CD4-positive, alpha-beta memory T cell (primary cell): Measurements from ENCODE around the gene RPAP3. TPM values are rescaled to one million over a fixed set of nuclear protein-coding genes. Genes with fewer than 3 reads are reported as not detected.
A peak's percentile ranks its signal among the peaks of the same experiment; 100 is the strongest.

ENCODE experiments used
- CTCF ChIA-PET: fragments of 350-600 bp; sonication (Branson Sonifier 250); formaldehyde crosslinking; loops from one replicate; lab custom pipeline; 2021; ENCODE audit warnings: inconsistent platforms; ENCODE audit not compliant: partially characterized antibody; lab: Charles Lee
- POLR2A ChIA-PET: fragments of 350-600 bp; sonication (Branson Sonifier 250); formaldehyde crosslinking; loops from one replicate; lab custom pipeline; 2021; ENCODE audit not compliant: partially characterized antibody; lab: Charles Lee
- DNase-seq, 5 donors: peaks; one replicate each; pipeline versions ENCODE4 v3.0.0 to v3.0.0-alpha.2; 2020 to 2022; ENCODE audit warnings: mixed read lengths in 1 of 5
- H3K27ac ChIP-seq: one replicate; pipeline ENCODE4 v1.7.0; 2013; ENCODE audit warnings: low read depth, low read length
- H3K27me3 ChIP-seq: 2 replicates; pipeline ENCODE4 v1.7.0; 2013; ENCODE audit warnings: mild to moderate bottlenecking, low read length, moderate library complexity; ENCODE audit not compliant: insufficient read depth
- H3K36me3 ChIP-seq: 2 replicates; pipeline ENCODE4 v1.7.0; 2013; ENCODE audit warnings: mild to moderate bottlenecking, low read length, moderate library complexity; ENCODE audit not compliant: insufficient read depth
- H3K4me1 ChIP-seq: 2 replicates; pipeline ENCODE4 v1.7.0; 2013; ENCODE audit warnings: mild to moderate bottlenecking, low read length, moderate library complexity; ENCODE audit not compliant: insufficient read depth
- H3K4me3 ChIP-seq, 2 donors: one replicate each; pipeline ENCODE4 v1.7.0; 2013; ENCODE audit warnings: low read length in 2 of 2, mild to moderate bottlenecking in 1 of 2
- H3K9me3 ChIP-seq, 2 donors: one replicate each; pipeline ENCODE4 v1.7.0; 2013; ENCODE audit warnings: low read length in 2 of 2, control low read depth in 1 of 2; ENCODE audit not compliant: control insufficient read depth in 1 of 2
- H3K27ac Mint-ChIP-seq, 7 donors: one replicate each; pipeline ENCODE4 v1.8.0; 2020 to 2021; ENCODE audit warnings: mixed read lengths in 7 of 7, mild to moderate bottlenecking in 6 of 7, inconsistent platforms in 3 of 7, moderate library complexity in 3 of 7
- H3K27me3 Mint-ChIP-seq, 2 donors: one replicate each; pipeline ENCODE4 v1.8.0; 2020 to 2021; ENCODE audit warnings: mixed read lengths in 2 of 2
- H3K36me3 Mint-ChIP-seq, 2 donors: one replicate each; pipeline ENCODE4 v1.8.0; 2020 to 2021; ENCODE audit warnings: mixed read lengths in 2 of 2, inconsistent platforms in 1 of 2, mild to moderate bottlenecking in 1 of 2
- H3K4me1 Mint-ChIP-seq, 4 donors: one replicate each; pipeline ENCODE4 v1.8.0; 2020 to 2021; ENCODE audit warnings: mixed read lengths in 4 of 4, mild to moderate bottlenecking in 1 of 4
- H3K4me3 Mint-ChIP-seq, 8 donors: one replicate each; pipeline ENCODE4 v1.8.0; 2020 to 2021; ENCODE audit warnings: mixed read lengths in 8 of 8, mild to moderate bottlenecking in 7 of 8, moderate library complexity in 6 of 8, inconsistent platforms in 3 of 8
- H3K9me3 Mint-ChIP-seq, 8 donors: one replicate each; pipeline ENCODE4 v1.8.0; 2020 to 2021; ENCODE audit warnings: mixed read lengths in 8 of 8, mild to moderate bottlenecking in 5 of 8, inconsistent platforms in 3 of 8, moderate library complexity in 1 of 8
- intact Hi-C: fragments of 100-400 bp; cut with micrococcal nuclease; formaldehyde crosslinking; loops from one replicate; pipeline ENCODE4 v1.15.1; 2023
- polyA plus RNA-seq, 2 donors: library from polyadenylated mRNA; unstranded; fragments of 300-500 nt; fragmentation: Illumina TruSeq; gene quantifications; one replicate each; pipeline ENCODE4 v1.2.3, GENCODE V29; 2021
- total RNA-seq, 2 experiments: library from RNA; stranded (reverse); gene quantifications; one replicate each; pipeline ENCODE4 v1.2.3, GENCODE V29; 2021

Gene RPAP3
- total and polyA plus RNA-seq, 4 experiments from 2014 or later = 32.1 to 41.8 (median 37.1) TPM

DNA sequence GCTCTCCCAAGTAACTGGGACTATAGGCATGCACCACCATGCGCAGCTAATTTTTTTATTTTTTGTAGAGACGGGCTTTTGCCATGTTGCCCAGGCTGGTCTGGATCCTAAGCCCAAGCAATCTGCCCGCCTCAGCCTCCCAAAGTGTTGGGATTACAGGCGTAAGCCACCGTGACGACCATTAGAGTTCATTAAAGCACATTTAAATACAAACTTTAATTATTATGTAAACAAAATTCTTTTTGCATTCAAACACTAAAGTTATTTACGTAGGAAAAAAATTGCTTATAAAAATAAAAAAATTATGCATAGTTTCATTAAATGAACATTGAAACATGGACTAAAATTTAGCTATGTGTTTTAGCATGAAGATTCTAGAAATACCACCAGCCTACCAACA lies 7.2 kb downstream of the RPAP3 start:
- H3K4me3 Mint-ChIP-seq = no peak overlapping the region
- ChIA-PET POLR2A (no interaction called here), CTCF (interaction anchor here (0.6 kb wide), 1 partner anchor 66 kb away, joined by 4 read pairs; no protein-coding TSS in a partner anchor)
- Histone ChIP-seq H3K4me1 (peaks cover 8% of the 10 kb centered on the region), H3K27ac (no peak overlapping the region), H3K4me3 (no peak overlapping the region), H3K27me3 (no peaks in the 10 kb centered on the region), H3K36me3 (peaks cover 16% of the 10 kb centered on the region), H3K9me3 (no peaks in the 10 kb centered on the region)
- H3K36me3 Mint-ChIP-seq = peaks cover 52 to 55% of the 10 kb centered on the region in 2 donors
- no peaks in the 10 kb centered on the region for H3K9me3 Mint-ChIP-seq
- H3K27me3 Mint-ChIP-seq = no peaks in the 10 kb centered on the region
- intact Hi-C loops = no loop called here
- H3K4me1 Mint-ChIP-seq = peaks cover 5 to 27% (median 16%) of the 10 kb centered on the region in 4 donors
- DNase-seq = no peak
- no peak overlapping the region for H3K27ac Mint-ChIP-seq

DNA sequence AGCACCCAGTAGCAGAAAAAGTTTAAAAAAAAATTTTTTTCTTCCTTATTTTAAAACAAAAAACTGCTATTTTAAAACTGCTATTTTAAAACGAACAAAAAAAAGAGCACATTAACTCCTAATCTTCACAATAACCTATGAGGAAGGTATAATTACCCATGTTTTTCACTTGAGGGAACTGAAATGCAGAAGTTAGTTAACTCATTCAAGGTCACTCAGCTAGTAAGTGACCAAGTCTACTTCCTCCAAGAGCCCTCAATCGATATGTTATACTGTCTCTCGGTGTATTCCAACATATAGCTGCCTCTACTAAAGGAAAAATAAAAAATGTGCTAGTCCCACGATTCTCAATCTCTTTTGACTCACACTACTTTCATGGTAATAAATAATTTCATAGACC lies 7.8 kb downstream of the RPAP3 start:
- Mint-ChIP-seq H3K4me1 (peaks cover 0 to 25% (median 12%) of the 10 kb centered on the region in 4 donors), H3K4me3 (no peak overlapping the region), H3K36me3 (peaks cover 57 to 60% of the 10 kb centered on the region in 2 donors), H3K27ac (no peak overlapping the region), H3K27me3 (no peaks in the 10 kb centered on the region), H3K9me3 (no peaks in the 10 kb centered on the region)
- Histone ChIP-seq H3K36me3 (peaks cover 20% of the 10 kb centered on the region), H3K4me1 (peaks cover 2% of the 10 kb centered on the region), H3K4me3 (no peak overlapping the region), H3K27me3 (no peaks in the 10 kb centered on the region), H3K9me3 (no peaks in the 10 kb centered on the region), H3K27ac (no peak overlapping the region)
- POLR2A ChIA-PET = no interaction called here
- no peak for DNase-seq
- CTCF ChIA-PET = no interaction called here
- intact Hi-C loops = no loop called here

DNA sequence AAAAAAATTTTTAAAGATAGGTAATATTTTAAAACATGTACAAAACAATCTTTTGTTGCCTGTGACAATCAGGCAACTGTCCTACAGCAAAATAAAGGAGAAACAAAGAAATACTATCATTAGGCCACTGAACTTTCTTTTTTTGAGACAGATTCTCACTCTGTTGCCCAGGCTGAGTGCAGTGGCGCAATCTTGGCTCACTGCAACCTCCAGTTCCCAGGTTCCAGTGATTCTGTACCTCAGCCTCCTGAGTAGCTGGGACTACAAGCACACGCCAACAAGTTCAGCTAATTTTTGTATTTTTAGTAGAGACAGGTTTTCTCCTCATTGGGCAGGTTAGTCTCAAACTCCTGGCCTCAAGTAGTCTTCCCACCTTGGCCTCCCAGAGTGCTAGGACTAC lies 16.6 kb downstream of the RPAP3 start:
- peak overlapping the region in 1 of 7 donors; percentile 36 for H3K27ac Mint-ChIP-seq
- Histone ChIP-seq H3K4me1 (no peaks in the 10 kb centered on the region), H3K27me3 (no peaks in the 10 kb centered on the region), H3K27ac (no peak overlapping the region), H3K9me3 (no peaks in the 10 kb centered on the region), H3K4me3 (no peak overlapping the region), H3K36me3 (peaks cover 13% of the 10 kb centered on the region)
- CTCF ChIA-PET = no interaction called here
- intact Hi-C loops = no loop called here
- no peaks in the 10 kb centered on the region for H3K27me3 Mint-ChIP-seq
- peaks cover 42 to 43% of the 10 kb centered on the region in 2 donors for H3K36me3 Mint-ChIP-seq
- H3K4me3 Mint-ChIP-seq = no peak overlapping the region
- no peaks in the 10 kb centered on the region for H3K9me3 Mint-ChIP-seq
- POLR2A ChIA-PET = no interaction called here
- DNase-seq = no peak
- H3K4me1 Mint-ChIP-seq = peaks cover 0 to 9% (median 5%) of the 10 kb centered on the region in 4 donors

DNA sequence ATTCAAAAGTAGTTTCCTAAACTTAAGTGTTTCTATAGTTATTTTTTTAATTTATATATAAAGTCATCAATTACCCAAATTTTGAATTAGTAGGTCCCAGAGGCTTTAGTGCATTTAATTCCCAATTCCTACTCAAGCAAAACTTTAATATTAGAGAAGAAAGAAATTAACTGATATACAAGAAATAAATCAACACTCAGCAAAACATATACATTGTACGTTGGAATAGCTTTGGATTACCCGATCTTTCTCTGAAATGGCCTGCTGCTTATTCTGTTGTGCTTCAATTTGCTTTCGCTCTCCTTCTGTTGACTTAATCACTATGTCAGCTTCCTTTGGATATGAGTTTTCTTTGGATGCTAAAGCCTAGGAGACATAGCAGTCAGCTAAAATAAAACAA lies 18.2 kb downstream of the RPAP3 start:
- peaks cover 9% of the 10 kb centered on the region for H3K36me3 ChIP-seq
- ChIA-PET POLR2A (interaction anchor here (1.4 kb wide), 1 partner anchor 655 kb away, joined by 4 read pairs; no protein-coding TSS in a partner anchor), CTCF (interaction anchor here (0.9 to 1.5 kb wide), 3 partner anchors 35 to 656 kb away, joined by 3 to 7 read pairs (median 5); no protein-coding TSS in a partner anchor)
- no peaks in the 10 kb centered on the region for H3K27me3 Mint-ChIP-seq
- H3K9me3 Mint-ChIP-seq = no peaks in the 10 kb centered on the region
- peaks cover 37 to 39% of the 10 kb centered on the region in 2 donors for H3K36me3 Mint-ChIP-seq
- no peaks in the 10 kb centered on the region for H3K4me1 ChIP-seq
- H3K9me3 ChIP-seq = no peaks in the 10 kb centered on the region
- H3K27me3 ChIP-seq = no peaks in the 10 kb centered on the region
- H3K27ac Mint-ChIP-seq = peak overlapping the region in 1 of 7 donors; percentile 62
- no peak overlapping the region for H3K27ac ChIP-seq
- no peak overlapping the region for H3K4me3 Mint-ChIP-seq
- no peak overlapping the region for H3K4me3 ChIP-seq
- DNase-seq = no peak
- intact Hi-C loops = no loop called here
- peaks cover 0 to 9% (median 3%) of the 10 kb centered on the region in 4 donors for H3K4me1 Mint-ChIP-seq

DNA sequence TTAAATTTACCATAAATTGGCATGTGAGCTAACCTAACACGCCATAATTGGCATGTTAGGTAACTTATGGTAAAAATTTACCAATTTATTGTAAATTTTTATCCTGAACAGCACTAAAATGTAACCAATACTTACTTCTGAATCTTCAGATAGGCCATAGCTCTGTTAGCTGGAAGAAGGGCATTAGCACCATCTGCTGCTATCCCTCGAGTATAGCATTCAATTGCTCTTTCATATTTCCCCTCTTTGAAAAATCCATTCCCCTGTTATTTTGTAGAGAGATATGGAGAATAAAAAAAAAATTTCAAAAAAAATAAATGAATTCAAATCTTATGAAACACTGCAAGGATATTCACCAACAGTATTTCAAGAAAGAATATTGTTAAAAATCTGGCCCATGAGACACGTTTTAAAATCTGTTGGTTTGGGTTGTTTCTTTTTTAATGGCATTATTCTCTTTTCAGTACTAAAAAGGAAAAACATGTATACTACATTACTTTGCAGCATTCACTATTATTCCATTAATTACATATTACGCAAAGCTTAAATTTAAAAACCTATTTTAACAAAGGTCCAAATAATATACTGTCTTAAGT lies 19.1 kb downstream of the RPAP3 start:
- no peak overlapping the region for H3K4me3 Mint-ChIP-seq
- H3K9me3 Mint-ChIP-seq = no peaks in the 10 kb centered on the region
- peaks cover 0 to 8% (median 3%) of the 10 kb centered on the region in 4 donors for H3K4me1 Mint-ChIP-seq
- intact Hi-C loops = loop anchor here (1.0 kb wide), 2 partner anchors 35 to 654 kb away; no protein-coding TSS in a partner anchor
- Histone ChIP-seq H3K4me1 (no peaks in the 10 kb centered on the region), H3K27me3 (no peaks in the 10 kb centered on the region), H3K9me3 (no peaks in the 10 kb centered on the region), H3K36me3 (peaks cover 12% of the 10 kb centered on the region), H3K4me3 (no peak overlapping the region), H3K27ac (no peak overlapping the region)
- DNase-seq = peak in 3 of 5 donors; percentile 22 to 36 (median 27)
- ChIA-PET CTCF (interaction anchor here (0.7 to 1.5 kb wide), 4 partner anchors 34 to 663 kb away, joined by 3 to 7 read pairs (median 4); no protein-coding TSS in a partner anchor), POLR2A (interaction anchor here (1.4 kb wide), 1 partner anchor 654 kb away, joined by 4 read pairs; no protein-coding TSS in a partner anchor)
- no peak overlapping the region for H3K27ac Mint-ChIP-seq
- H3K36me3 Mint-ChIP-seq = peaks cover 35% of the 10 kb centered on the region in 2 donors
- no peaks in the 10 kb centered on the region for H3K27me3 Mint-ChIP-seq

DNA sequence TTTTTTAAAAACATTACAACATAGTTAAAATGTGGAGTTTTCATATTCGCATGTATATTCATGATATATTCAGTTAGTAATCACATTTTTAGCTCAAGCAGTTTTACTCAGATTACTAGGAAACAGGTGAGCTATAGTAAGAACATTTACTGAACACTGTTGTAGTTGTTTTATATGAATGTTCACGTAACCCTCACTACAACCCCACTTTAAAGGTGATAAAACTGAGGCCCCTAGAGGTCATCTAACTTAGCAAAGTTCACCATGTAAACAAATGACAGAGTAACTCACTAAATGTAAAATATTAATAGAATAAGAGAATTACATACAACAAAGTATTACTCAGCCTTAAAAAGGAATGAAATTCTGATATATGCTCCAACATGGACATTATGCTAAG lies 26.0 kb downstream of the RPAP3 start:
- Histone ChIP-seq H3K9me3 (no peaks in the 10 kb centered on the region), H3K4me3 (no peak overlapping the region), H3K4me1 (no peaks in the 10 kb centered on the region), H3K27ac (no peak overlapping the region), H3K36me3 (peaks cover 13% of the 10 kb centered on the region), H3K27me3 (no peaks in the 10 kb centered on the region)
- peak overlapping the region in 2 of 7 donors; percentile 48 to 76 for H3K27ac Mint-ChIP-seq
- H3K4me1 Mint-ChIP-seq = peaks cover 17 to 22% (median 19%) of the 10 kb centered on the region in 4 donors
- ChIA-PET POLR2A (no interaction called here), CTCF (interaction anchor here (0.6 kb wide), 1 partner anchor 488 kb away, joined by 4 read pairs; no protein-coding TSS in a partner anchor)
- intact Hi-C loops = no loop called here
- peaks cover 67 to 71% of the 10 kb centered on the region in 2 donors for H3K36me3 Mint-ChIP-seq
- H3K27me3 Mint-ChIP-seq = no peaks in the 10 kb centered on the region
- no peak overlapping the region for H3K4me3 Mint-ChIP-seq
- no peak for DNase-seq
- no peaks in the 10 kb centered on the region for H3K9me3 Mint-ChIP-seq

DNA sequence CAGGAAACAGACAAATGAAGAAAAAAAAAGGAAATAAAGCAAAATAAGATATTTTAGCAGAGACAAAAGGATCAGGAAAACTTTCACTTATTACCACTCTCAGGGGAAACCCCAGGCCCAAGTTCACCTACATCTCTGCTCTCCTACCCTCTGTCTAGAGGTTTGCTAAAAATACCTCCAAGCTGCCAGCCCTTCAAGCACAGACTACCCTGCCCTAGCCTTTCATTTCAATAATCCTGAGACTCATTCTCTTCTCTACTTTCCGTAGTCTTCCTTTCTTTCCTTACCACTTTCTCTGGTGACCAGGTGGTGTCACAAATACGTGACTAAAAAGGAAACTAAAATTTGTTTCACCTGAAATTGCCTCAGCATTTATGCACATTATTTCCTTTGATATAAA lies 33.8 kb downstream of the RPAP3 start:
- H3K4me3 Mint-ChIP-seq = no peak overlapping the region
- no peak overlapping the region for H3K4me3 ChIP-seq
- POLR2A ChIA-PET = no interaction called here
- CTCF ChIA-PET = no interaction called here
- peaks cover 0 to 2% (median 0%) of the 10 kb centered on the region in 8 donors for H3K9me3 Mint-ChIP-seq
- no peaks in the 10 kb centered on the region for H3K4me1 ChIP-seq
- intact Hi-C loops = no loop called here
- no peaks in the 10 kb centered on the region for H3K9me3 ChIP-seq
- no peaks in the 10 kb centered on the region for H3K27me3 Mint-ChIP-seq
- peaks cover 9 to 21% (median 13%) of the 10 kb centered on the region in 4 donors for H3K4me1 Mint-ChIP-seq
- no peak overlapping the region for H3K27ac ChIP-seq
- peaks cover 56 to 75% of the 10 kb centered on the region in 2 donors for H3K36me3 Mint-ChIP-seq
- H3K27me3 ChIP-seq = no peaks in the 10 kb centered on the region
- peak overlapping the region in 4 of 7 donors; percentile 14 to 54 (median 44) for H3K27ac Mint-ChIP-seq
- DNase-seq = no peak
- peaks cover 10% of the 10 kb centered on the region for H3K36me3 ChIP-seq
